GM10266 (cell line): ENCODE results near the gene IGFBP4.

Source experiments
- DNase-seq: peaks from one replicate; pipeline ENCODE4 v3.0.0; 2012; ENCODE audit errors: extremely low spot score
- CTCF ChIP-seq: IDR thresholded peaks from 2 replicates; pipeline ENCODE4 v1.5.1; 2012; ENCODE audit warnings: mild to moderate bottlenecking, low read depth; ENCODE audit not compliant: control insufficient read depth, insufficient read depth; ENCODE audit errors: missing control alignments

The IGFBP4 gene

GRCh38 chr17:40502716-40503115 is 59.5 kb downstream of the IGFBP4 start:
- DNase-seq = no peak
- TF ChIP-seq CTCF = no peak

- DNase-seq = no peak
- TF ChIP-seq CTCF = no peak
These were observed 59.9 kb downstream of the IGFBP4 start for GRCh38 chr17:40503154-40503553.

- no peak for DNase-seq
- TF ChIP-seq CTCF = no peak
These were observed 63.5 kb downstream of the IGFBP4 start for GRCh38 chr17:40506786-40507185.
